ENCODE data around the gene MANBA.

The MANBA gene

DNA sequence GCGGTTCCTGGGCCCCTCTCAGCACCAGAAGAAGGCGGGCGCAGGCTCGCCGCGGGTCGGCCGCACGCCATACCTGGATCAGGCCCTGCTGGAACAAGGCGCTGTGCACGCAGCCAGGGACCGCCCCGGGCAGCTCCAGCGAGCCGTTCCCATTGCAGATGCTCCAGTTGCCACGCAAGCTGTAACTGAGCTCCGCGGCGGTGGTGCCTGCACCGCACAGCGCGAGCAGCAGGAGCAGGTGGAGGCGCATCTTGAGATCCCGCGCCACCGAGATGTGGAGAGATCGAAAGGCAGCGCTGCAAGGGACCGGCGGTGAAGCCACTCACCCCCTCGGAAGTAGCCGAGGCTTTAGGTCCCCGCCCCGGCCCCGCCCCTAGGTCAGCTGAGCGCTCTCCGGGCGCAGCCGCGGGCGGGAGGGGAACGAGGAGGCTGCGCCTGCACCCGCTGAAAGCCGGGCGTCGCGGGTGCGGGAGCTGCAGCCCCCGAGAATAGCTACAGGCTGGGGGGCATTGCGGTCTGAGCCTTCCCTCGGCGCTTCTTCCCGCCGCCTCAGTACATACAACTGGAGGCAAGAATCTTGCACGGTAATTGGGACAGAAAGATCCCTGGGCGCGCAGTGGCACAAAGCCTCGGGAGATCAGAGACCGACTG is at the start of gene MANBA:
TSS of gene MANBA (minus strand) at position 324 of the 651 bp plus-strand sequence. CDS start at position 250, 74 bp downstream.
- peak; percentile 80 to 86 for DNase-seq (ENCODE audit: low read depth in 2 of 2)

DNA sequence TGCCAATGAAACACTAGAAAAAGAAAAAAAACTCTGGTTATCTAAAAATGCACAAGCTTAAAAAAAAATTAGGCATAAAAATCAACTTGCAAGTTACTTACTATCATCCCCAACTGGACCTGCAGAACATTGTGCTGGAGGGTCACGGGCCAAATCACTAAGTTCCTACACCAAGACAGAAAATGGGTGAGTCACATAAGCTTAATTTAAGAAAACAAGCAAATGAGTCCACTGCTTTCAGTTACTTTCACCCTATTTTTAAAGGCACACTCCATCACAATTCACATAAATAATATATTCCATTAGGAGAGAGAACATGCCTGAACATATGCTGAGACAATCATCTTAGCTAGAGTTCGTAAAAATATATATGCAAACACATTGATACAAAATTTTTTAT is 48.9 kb upstream of the MANBA start:
- DNase-seq (ENCODE audit: low read depth in 2 of 2): no peak

DNA sequence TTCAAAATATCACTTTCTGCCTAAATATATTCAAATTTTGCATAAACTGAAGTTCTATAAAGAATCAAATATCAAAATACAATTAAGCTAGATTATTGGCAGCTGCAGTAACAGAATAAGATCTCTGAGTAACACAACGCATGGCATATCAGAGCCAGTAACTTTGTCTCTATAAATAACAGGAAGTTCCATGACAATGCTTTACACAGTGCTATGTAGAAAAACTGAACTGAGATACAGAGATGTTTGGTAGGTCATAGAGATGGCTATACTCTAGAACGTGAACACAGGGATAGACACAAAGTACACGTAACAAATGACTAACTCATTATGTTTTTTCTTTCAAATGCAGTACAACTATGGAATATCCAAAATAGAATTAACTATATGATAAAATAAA is 48.4 kb upstream of the MANBA start:
- DNase-seq (ENCODE audit: low read depth in 2 of 2): no peak

DNA sequence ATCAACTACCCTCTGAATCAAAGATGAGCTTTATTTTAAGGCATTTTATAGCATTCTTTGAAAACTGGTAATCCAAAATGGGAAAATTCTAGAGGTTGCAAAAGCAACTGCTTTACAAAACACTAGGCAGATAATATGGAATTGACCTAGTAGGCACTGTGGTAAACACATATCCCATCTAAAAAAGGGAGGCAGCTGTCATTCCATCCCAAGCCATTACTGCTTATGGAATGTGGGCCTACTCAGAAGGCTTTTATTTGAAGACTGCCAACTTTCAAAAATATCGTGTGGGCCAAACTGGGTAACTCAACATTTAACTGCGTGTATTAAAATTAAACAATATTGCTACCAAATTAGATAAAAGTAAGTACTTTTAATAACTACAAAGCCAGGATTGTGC is 47.2 kb upstream of the MANBA start:
- no peak for DNase-seq (ENCODE audit: low read depth in 2 of 2)

DNA sequence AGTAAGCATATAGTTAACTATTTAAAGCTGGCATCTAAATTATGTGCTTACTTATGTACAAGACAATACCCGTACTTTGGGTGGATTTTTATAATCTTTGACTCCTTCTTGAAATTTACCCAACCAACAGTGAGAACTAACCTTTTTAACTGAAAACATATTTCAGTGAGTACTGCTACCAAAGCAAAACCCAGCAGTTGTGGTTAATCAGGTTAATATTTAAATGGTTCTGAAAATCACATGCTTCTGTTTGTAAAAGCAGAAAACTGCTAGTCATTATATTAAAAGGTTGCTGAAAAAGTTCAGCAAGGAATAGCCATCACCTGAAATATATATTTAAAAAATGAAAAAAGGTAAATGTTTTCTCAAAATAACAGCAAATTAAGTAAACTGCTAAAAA is 46.6 kb upstream of the MANBA start:
- no peak for DNase-seq (ENCODE audit: low read depth in 2 of 2)

DNA sequence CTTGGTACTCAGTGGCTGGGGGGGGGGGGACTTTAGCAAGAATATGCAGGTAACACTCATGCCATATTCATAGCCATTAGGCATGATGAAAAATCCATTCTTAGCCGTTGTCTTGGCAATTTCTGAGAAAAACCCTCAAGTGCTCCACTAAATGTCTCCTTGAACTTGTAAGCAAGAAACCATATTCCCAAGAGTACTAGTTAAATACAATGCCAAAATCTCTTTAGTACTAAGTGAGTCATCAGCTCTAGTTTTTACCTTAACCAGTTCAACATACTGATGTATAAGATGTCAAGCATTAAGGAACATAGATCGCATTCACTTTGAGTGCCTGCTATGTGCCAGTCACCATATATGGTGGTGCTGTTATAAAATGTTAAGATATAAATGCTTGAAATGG is 39.0 kb upstream of the MANBA start:
- no peak for DNase-seq (ENCODE audit: low read depth in 2 of 2)

DNA sequence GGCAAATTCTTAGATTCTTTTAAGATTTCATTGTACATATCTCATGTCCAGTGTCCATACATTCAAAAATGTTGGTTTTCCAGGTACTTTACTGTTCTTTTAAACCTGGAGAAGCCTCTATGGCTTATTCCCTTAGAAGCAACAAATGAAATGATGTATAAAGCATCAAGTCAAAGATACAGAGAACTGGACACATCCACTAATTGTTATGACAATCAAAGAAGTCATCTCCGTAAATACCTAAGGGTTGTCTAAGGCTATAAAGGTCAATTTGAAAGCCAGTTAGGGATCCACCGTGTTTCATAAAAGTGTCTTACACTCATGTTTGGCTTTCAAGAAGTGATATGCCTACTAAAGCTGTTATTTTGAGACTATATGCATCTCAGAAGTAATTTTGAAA is 34.2 kb upstream of the MANBA start:
- DNase-seq (ENCODE audit: low read depth in 2 of 2): no peak

DNA sequence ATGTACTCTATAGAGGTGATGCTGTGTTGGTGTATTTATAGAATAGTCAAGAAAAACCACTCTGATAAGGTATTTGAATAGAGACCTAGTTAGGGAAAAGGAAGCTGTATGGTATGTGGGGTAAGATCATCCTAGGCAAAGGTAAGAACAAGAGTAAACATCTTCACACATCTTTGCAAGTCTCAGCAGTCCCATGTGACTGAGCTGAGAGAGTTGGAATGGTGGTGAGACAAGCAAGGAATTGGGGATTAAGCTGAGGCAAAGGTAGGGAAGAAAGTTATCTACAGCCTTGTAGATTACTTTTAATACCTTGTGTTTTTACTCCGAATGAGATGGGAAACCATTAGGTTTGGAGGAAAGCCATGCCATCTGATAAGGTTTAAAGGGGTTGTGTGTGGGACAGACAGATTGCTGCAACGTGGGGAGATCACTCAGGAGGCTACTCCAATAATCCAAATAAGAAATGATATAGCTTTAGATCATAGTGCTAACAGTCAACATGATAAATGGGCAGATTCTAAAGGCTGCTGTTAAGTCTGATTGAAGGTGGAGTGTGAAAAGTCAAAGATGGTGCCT is 31.7 kb upstream of the MANBA start:
- no peak for DNase-seq (ENCODE audit: low read depth in 2 of 2)

DNA sequence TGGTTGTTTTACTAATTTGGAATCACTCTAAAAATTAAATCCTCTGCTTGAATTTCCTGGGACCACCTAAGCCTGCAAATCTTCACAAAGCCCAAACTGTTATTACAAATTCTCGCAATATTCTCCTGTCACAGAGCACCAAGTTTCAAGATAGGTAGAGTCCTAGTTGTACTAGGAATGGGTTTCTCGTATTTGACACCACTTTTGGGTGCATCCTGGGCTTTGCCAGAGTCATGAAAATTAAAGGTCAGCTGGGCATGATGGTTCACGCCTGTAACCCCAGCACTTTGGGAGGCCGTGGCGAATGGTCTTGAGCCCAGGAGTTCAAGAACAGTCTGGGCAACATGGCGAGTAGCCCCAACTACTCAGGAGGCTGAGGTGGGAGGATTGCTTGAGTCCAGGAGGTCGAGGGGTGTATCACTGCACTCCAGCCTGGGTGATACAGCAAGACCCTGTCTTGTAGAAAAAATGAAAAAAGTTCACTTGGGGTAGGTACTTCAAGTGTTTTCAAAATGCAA is 30.6 kb upstream of the MANBA start:
- no peak for DNase-seq (ENCODE audit: low read depth in 2 of 2)

DNA sequence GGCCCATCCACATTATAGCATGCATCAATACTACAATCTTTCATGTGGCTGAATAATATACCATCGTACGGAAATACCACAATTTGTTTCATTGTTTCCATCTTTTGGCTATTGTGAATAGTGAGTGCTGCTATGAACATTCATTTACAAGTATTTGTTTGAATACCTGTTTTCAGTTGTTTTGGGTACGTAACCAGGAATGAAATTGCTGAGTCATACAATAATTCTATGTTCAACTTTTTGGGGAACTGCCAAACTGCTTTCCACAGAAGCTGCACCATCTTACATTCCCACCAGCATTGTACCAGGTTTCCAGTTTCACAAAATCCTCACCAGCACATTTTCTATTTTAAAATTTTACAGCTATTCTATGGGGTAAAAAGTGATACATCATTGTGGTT is 28.5 kb upstream of the MANBA start:
- no peak for DNase-seq (ENCODE audit: low read depth in 2 of 2)

DNA sequence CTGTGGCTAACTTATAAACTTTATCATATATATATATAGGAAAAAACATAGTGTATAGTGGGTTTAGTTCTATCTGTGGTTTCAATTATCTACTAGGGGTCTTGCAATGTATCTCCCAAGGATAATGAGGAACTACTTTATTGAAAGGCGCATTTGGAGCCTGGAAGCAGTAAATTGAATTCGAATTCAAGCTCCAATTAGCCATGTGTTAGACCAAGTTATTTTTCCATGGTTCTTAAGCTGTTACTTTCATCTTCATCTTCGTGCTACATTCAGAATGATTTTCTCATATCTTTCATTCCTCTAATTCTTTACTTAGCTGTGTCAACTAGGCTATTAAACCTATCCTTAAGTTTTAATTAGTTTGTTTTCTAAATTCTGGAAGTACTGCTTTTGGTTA is 27.2 kb upstream of the MANBA start:
- DNase-seq (ENCODE audit: low read depth in 2 of 2): no peak

DNA sequence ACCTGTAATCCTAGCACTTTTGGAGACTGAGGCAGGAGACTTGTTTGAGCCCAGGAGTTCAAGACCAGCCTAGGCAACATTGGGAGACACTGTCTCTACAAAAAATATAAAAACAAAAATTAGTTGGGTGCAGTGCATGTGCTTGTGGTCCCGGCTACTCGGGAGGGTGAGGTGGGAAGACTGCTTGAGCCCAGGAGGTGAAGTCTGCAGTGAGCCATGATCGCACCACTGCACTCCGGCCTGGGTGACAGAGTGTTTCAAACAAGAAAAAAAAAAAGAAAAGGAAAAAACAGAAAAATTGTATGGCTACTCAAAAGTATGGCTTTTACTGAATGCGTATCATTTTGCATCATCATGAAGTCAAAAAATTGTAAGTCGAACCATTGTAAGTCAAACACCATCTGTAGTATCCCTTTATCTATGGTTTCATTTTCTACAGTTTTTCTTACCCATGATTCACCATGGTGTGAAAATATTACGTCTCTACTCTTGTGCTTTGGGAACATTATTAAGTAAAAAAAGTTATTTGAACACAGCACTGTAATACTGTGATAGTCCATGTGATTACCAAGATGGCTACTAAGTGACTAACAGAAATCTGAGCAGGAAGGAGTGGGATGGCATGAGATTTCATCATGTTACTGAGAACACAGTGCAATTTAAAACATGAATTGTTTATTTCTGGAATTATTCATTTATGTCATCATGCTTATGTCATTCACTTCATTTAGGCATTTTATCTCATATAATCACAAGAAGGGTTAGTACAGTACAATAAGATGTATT is 26.5 kb upstream of the MANBA start:
- no peak for DNase-seq (ENCODE audit: low read depth in 2 of 2)

DNA sequence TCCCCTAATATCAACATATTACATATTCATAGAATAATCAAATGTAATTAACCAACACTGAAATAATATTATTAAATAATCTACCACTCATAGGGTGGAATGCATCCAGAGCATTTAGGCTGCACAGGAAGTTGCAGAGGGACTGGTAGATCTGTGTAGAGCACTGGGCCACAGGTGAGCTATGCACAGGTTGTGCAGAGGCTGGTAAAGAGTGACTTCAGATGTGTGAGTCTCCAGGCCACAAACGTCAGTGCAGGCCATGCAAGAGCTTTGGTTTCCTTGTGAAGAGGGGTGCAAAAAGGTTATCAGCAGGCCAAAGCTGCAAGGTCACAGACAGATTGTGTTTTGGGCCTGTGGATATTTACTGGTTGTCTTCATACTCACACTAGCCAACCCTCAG is 25.5 kb upstream of the MANBA start:
- no peak for DNase-seq (ENCODE audit: low read depth in 2 of 2)

DNA sequence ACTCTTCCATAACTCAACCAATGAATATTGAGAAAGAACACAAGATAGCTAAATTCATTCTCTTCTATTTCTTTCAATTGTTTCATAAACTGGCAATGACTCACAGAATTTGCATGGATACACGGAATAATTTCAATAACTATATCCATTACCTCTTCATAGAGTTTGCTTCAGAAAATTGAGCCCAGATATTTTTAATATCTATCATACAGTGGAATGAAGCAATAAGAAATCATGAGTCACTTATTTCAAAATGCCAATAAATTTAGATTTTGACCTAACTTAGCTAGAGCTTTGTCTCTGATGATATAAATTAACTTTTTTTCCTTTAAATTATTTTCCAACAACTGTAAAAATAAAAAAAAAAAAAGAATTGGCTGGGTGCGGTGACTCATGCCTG is 22.2 kb upstream of the MANBA start:
- DNase-seq (ENCODE audit: low read depth in 2 of 2): no peak

DNA sequence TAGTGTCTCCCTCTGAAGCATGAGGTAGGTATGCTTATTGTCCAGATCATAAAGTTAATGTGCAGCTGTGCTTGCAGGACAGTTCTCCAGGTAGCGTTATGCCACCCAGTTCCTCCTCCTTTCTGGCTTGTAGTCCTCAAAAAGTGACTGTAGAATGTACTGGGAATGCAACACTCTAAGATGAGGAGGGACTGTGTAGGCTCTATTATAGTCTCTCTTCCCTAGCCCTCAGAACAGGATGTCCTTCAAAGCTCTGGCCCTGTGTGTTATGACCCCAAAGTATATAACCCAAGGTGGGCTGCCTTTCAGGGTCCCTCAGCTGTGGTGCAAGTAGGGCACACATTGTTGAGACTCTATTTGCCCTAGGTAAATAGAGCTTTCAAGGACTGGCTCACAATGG is 20.8 kb upstream of the MANBA start:
- DNase-seq (ENCODE audit: low read depth in 2 of 2): no peak

DNA sequence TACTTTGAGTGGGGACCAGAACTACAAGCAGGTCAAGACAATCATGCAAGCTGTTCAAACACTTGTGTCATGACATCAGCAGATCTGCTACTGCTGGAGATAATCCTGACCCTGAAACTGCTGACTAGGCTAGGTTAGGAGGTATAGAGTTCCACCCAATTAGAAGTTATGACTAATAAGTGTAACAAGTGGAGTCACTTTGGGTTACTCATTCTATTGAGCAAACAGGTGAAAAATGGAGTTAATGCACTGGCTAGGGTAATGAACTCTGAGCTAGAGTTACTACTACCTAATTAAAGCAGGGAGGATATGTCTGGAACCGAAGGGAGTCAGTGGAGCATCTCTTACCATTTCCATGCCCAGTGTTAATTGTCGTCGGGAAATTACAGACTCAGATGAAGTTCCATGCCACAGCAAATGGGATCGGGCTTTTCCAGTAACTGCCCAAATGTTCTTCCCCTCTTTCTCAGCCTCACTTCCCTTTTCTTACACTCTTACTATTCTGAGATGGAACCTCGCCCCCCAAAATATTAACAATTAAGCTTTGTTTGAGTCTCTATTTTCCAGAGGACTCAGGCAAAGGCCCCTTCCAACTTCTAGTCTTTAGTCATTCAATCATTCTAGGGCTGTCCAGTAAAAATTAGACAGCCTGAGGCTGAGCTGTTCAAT is 19.8 kb upstream of the MANBA start:
- DNase-seq (ENCODE audit: low read depth in 2 of 2): no peak

DNA sequence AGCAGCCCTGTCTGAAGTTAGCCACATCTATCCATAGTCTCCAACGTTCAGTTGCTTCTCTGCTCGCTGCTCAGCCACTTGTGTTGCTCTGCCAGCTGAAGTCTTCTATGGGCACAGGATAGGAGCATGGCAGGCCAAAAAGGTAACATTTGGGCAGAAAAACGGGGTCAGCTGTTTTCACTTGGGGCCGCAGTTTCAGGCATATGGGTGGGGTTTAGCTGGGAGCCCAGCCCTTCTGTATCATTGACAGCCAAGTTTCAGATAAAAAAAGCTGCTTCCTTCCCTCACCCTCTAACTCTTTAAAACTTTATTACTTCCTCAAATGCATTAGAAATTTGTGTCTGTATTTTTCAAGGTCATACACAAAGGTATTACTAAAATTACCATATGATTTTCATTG is 18.4 kb upstream of the MANBA start:
- no peak for DNase-seq (ENCODE audit: low read depth in 2 of 2)

DNA sequence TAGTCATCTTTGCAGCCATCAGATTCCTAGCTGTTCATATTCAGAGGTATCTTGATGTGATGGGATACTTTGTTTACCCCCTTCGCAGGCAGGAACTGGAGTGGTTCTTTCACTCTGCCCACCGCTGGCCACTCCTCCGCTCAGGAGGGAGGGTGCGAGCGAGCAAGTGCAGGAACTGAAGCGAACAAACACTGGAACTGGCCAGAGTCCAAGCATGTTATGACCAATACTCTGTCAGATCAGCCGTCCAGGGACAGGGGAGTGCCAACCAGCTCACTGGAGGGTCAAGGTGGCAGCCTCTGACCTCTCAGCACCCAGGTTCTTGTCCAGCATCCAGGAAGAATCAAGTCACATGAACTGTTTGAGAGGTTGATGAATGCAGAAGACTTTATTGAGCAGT is 18.0 kb upstream of the MANBA start:
- no peak for DNase-seq (ENCODE audit: low read depth in 2 of 2)

DNA sequence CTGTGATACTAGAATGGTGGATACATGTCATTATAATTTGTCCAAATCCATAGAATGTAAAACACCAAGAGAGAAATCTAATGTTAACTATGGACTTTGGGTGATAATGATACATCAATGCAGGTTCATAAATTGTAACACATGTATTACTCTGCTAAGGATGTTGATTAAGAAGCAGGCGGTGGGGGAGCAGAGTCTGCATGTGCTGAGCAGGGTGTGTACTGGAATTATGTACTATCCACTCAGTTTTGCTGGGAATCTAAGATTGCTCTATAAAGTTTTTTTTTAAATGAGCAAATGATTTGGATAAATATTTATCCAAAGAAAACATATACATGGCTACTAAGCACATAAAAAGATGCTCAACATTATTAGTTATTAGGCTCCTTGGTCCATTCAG is 15.0 kb upstream of the MANBA start:
- DNase-seq (ENCODE audit: low read depth in 2 of 2): no peak

DNA sequence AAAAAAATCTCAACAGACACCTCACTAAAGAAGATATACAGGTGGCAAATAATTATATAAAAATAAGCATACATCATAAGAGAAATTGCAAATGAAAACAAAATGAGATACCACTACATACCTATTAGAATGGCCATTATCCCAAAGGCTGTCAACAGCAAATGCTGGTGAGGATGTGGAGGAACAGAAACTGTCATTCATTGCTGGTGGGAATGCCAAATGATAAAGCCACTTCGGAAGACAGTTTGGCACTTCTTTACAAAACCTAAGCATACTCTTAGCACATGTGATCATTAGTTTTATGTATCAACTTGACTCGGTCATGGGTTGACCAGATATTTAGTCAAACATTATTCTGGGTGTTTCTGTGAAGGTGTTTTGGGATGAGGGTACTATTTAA is 13.5 kb upstream of the MANBA start:
- DNase-seq (ENCODE audit: low read depth in 2 of 2): no peak

DNA sequence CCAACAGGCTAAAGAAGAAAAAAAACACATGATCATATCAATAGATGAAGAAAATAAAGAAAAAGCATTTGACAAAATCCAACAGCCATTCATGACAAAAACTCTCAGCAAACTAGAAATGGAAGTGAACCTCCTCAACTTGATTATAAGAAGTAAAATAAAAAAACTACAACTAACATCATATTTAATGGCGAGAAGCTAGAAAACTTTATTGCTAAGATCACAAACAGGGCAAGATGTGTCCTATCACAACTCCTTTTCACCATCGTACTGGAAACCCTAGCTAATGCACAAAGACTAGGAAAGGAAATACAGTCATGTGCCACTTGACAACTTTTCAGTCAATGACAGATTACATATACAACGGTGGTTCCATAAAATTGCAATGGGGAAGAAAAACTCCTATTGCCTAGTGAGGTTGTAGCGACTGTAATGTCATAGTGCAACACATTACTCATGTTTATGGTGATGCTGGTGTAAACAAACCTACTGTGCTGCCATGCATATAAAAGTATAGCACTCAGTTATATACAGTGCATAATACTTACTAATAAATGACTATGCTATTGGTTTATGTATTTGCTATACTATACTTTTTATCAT is 12.1 kb upstream of the MANBA start:
- no peak for DNase-seq (ENCODE audit: low read depth in 2 of 2)

DNA sequence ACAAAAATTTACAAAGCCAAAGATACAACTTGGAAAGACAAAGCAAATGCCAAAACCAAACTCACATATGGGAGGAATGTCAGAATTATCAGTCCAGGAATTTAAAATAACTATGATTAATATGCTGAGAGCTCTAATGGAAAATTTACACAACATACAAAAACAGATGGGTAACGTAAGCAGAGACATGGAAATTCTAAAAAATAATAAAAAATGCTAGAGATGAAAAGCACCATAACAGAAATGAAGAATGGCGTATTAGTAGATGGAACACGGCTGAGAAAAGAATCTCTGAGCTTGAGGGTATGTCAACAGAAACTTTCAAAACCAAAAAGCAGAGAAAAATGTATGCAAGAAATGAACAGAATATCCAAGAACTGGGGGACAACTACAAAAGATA is 4.1 kb upstream of the MANBA start:
- no peak for DNase-seq (ENCODE audit: low read depth in 2 of 2)
